GM19043 (cell line): Measurements from ENCODE around the gene RHNO1.

Experiments
- ATAC-seq: cut with Tn5 transposase; IDR thresholded peaks from one replicate; pipeline ENCODE4 v1.9.1; 2021; ENCODE audit warnings: low read depth; ENCODE audit not compliant: unreplicated experiment

Gene RHNO1, protein sequence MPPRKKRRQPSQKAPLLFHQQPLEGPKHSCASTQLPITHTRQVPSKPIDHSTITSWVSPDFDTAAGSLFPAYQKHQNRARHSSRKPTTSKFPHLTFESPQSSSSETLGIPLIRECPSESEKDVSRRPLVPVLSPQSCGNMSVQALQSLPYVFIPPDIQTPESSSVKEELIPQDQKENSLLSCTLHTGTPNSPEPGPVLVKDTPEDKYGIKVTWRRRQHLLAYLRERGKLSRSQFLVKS

GRCh38 chr12:2877047-2877952, at the start of gene RHNO1, which contains the start of gene FOXM1:
Gene RHNO1 (plus strand): TSS chr12:2877223. CDS start chr12:2885367, 8,144 bp downstream.
Gene FOXM1 (minus strand): TSS chr12:2877174. CDS start chr12:2874478, 2,696 bp downstream.
- peak; percentile 75 for ATAC-seq

DNA sequence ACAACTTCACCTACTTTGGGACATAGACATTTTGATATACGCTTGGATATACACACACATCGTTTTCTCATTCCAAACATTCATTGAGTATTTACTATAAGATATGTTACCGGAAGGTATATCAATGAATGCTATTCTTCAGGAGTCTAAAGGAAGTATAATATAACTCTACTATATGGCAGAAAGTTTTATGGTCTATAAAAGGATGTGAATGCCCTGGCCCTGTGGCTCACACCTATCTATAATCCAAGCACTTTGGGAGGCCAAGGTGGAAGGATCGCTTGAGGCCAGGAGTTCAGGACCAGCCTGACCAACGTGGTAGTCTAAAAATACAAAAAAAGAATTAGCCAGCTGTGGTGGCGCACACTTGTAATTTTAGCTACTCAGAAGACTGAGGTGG, 47.7 kb upstream of the RHNO1 start:
- no peak for ATAC-seq

DNA sequence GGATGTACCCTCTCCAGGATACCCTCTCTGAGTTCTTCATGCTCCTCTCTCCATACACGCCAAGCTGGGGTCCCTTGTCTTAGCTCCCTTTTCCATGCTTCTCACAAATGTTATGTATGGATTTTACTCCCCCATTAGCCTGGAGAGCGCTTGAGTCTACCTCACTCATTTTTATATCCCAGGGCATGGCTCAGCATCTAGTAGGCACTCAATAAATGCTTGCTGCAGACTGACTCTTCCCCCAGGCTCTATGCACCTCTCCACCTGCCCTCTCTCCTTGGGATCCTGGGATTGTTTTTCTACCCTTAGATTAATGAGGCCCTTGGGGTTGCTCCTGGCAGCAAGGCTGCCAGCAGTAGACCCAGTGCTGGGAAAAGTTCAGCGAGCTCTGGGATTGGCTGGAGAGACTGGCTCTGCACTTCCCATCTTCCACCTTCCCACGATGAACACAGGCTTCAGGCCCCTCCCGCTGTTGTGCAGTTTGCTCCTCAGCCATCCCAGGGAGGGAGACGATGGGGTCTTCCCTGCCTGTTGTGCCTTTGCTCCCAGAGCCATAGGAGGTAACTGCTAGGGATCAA, 44.4 kb upstream of the RHNO1 start:
- ATAC-seq, result no peak

- ATAC-seq, result no peak
Observed at GRCh38 chr12:2833327-2833726, 43.7 kb upstream of the RHNO1 start.

GRCh38 chr12:2833810-2834209, 43.2 kb upstream of the RHNO1 start:
- no peak for ATAC-seq

- ATAC-seq, result no peak
Observed at GRCh38 chr12:2834581-2835491, 42.2 kb upstream of the RHNO1 start, which contains the start of gene NRIP2. Gene NRIP2 (minus strand): TSS chr12:2835035. CDS start chr12:2834983, 52 bp downstream.

- no peak for ATAC-seq
Observed at GRCh38 chr12:2835691-2836403, 41.2 kb upstream of the RHNO1 start.

DNA sequence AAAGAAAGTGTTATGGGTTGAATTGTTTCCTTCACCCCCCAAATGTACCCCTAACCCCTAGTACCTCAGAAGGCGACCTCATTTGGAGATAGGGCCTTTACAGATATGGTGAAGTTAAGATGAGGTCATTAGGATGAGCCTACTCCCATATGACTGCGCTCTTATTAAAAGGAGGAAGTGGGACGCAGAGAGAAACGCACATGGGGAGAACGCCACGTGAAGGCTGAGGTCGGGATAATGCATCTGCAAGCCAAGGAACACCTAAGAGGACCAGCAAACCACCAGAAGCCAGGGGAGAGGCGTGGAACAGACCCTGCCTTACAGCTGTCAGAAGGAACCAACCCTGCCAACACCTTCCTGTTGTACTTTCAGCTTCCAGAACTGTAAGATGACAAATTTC, 40.4 kb upstream of the RHNO1 start:
- ATAC-seq, result no peak

GRCh38 chr12:2841056-2841650, 35.9 kb upstream of the RHNO1 start:
- ATAC-seq, result no peak

GRCh38 chr12:2842948-2843347, 34.1 kb upstream of the RHNO1 start:
- no peak for ATAC-seq

DNA sequence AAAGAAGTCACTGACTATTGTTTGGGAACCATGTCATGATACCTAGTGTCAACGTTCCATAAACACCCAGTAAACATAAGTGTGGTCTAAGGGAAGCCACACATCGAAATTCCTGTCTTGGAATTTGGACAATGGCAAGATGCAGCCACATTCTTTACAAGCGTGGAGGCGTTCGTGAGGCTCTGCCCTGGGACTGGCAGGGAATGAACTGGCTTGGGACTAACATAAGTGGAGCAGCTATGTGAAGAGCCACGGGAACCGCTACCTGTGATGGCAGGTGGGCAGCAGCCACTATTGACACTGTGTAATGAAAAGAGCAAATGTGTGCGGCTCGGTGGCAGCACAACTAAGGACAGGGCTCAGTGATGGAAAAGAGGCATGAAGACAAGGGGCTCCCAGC, 32.2 kb upstream of the RHNO1 start:
- ATAC-seq, result no peak

DNA sequence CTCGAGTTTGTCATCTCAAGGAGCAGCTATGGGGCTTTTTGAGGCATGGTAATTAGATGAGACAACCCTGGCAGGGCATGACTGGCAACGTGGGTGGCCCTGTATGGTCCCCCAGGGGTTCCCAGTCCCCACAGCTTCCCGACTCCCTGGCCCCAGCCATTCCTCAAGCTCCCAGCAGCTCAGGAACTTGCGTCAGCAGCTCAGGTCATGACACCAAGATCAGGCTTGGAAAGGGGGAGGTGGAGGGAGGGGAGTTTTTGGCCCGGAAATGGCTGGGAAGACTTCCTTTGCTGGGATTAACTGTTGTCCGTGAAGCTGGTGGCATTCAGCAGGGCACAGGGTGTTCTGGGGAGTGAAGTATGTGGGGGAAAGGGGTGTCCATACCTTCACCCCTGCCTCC, 31.7 kb upstream of the RHNO1 start:
- no peak for ATAC-seq

DNA sequence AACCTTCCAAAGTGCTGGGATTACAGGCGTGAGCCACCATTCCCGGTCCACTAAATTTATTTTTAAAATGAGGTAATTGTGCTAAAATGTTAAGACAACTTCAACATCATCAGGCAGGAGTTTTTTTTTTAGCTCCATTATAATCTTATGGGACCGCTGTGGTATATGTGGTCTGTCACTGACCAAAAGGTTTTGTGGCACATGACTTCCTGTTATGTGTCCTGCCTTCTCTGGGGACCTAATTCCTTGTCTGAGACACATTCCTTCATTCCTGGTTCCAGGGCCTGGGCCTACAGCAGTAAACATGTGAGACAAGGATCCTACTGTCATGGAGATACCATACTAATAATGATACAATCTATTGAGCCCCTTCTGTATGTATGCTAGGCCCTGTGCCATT, 25.1 kb upstream of the RHNO1 start:
- ATAC-seq, result no peak

DNA sequence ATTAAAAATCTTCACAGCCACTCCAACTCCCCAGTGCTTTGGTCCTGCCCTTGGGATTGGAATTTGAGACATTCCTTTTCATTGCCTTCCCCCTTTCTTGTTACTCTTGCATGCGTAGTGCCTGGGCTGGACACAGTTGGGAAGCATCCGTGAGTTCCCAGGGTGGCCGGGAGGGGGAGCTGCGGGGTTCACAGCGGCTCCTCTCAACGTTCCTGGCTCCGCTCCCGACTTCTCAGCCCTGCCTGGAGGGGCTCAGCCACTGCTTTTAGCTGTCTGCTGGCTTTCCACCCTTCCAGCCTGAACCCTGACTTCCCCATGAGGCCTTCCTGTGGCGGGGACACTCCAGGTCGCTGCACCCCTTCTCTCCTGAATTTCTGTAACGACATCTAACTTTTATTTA, 23.4 kb upstream of the RHNO1 start:
- no peak for ATAC-seq

- no peak for ATAC-seq
Observed at GRCh38 chr12:2854669-2855453, 22.2 kb upstream of the RHNO1 start.

- no peak for ATAC-seq
Observed at GRCh38 chr12:2855546-2855945, 21.5 kb upstream of the RHNO1 start.

DNA sequence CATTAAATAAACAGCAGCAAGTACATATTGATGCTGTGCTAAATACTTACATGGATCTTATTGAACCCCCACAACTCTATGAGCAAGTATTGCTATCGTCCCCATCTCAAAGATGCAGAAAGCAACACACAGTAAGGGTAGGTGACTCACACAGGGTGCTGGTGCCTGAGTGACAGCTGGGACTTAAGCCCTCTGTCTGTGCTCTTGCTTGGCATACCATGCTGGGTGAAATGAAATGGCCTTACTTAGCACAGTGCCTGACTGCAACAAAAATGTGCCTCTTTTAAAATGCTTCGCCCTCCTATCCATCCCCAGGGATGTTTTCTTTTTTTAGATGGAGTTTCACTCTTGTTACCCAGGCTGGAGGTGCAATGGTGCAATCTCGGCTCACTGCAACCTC, 21.0 kb upstream of the RHNO1 start:
- ATAC-seq, result no peak

DNA sequence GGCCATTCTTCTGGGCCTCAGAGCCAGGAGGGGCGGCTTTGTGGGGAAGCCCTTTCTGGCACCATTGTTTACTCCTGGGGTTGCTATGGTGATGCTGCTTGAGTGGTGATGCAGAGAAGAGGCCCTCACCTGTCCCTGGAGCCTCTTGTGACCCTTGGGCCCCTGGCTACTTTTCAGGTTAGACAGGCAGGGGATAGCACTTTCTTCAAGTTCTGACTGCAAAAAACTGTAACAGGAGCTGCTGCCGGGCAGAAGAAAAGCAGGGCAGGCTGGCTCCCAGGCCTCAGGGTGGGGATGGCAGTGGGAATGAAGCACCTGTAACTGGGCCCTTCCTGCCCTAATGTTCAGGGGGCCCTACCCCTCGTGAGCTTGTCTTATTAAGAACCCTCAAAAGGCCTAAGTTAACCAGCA, 20.0 kb upstream of the RHNO1 start, which contains the start of gene TEX52:
Gene TEX52 (minus strand): TSS at position 19 of the 411 bp plus-strand sequence. CDS start 13 bp downstream, at position 6.
- no peak for ATAC-seq
